Muscle of leg (tissue), 11 donors: Measurements from ENCODE around the gene WBP2. TPM values are rescaled to one million over a fixed set of nuclear protein-coding genes. Genes with fewer than 3 reads are reported as not detected.

Experiments
- DNase-seq: peaks from one replicate; pipeline ENCODE4 v3.0.0; 2013
- H3K27ac ChIP-seq: one replicate; pipeline ENCODE4 v1.5.1; 2013; ENCODE audit warnings: mild to moderate bottlenecking, low read length, control low read depth
- H3K27me3 ChIP-seq: one replicate; pipeline ENCODE4 v1.6.1; 2013; ENCODE audit warnings: low read length; ENCODE audit not compliant: control insufficient read depth, insufficient read depth
- H3K36me3 ChIP-seq: one replicate; pipeline ENCODE4 v1.6.1; 2013; ENCODE audit warnings: low read length; ENCODE audit not compliant: control insufficient read depth, insufficient read depth
- H3K4me1 ChIP-seq: one replicate; pipeline ENCODE4 v1.6.1; 2013; ENCODE audit warnings: low read length; ENCODE audit not compliant: control insufficient read depth, insufficient read depth
- H3K4me3 ChIP-seq: one replicate; pipeline ENCODE4 v1.5.1; 2013; ENCODE audit warnings: low read length, control low read depth
- H3K9me3 ChIP-seq: replicated peaks from 2 replicates; pipeline ENCODE4 v1.6.1; 2013; ENCODE audit warnings: low read depth, low read length; ENCODE audit not compliant: control insufficient read depth
- WGBS: methylation state at CpG from one replicate; pipeline ENCODE4 v1.1.5; 2013; ENCODE audit warnings: missing lambda C conversion rate; ENCODE audit not compliant: insufficient coverage; 5-methylcytosine and 5-hydroxymethylcytosine counted together
- polyA plus RNA-seq, 8 donors: library from polyadenylated mRNA; unstranded; fragments of 120-200 nt; gene quantifications; one replicate each; pipeline versions ENCODE4 v1.2.1 to v1.2.3, GENCODE V29; 2013; ENCODE audit warnings: inconsistent platforms in 1 of 8, low replicate concordance in 1 of 8; ENCODE audit not compliant: insufficient read length in 8 of 8, insufficient read depth in 1 of 8
- total RNA-seq: library from RNA; stranded (reverse); fragments of 120-200 nt; gene quantifications from one replicate; pipeline ENCODE4 v1.2.4, GENCODE V29; 2013

WBP2 gene
- total and polyA plus RNA-seq, 9 donors = 16.0 to 64.1 (median 59.1) TPM

DNA sequence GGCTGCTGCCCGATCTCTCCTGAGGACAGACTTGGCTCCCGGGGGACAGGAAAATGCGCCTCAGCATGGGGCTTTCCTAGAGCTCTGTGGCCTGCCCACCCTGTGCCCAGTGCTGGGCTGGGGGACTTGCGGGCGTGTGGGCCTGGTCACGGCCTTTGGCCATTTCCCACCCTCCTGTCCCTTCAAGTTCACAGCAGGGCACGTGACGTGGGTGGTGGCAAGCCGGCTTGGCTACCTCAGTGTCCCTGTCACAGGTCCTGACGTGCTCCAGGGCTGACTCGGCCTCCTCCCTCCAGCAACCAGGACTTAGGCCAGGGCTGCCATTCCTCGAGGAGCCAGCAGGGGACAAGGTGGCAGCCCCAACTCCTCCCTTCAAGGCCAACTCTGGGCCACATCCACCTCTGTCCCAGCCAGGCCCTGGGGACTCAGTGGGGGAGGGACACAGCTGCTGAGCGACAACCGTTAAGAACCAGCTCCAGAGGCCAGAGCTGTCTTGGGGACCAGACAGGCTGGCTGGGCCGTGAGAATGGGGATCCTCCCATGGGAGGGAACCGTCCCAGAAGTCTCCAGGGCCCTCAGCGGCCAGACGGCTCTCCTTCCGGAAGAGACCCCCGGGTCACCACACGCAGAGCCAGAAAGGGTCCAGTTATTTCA lies 9.9 kb downstream of the WBP2 start:
- Histone ChIP-seq H3K27me3 (no peaks in the 10 kb centered on the region), H3K9me3 (no peaks in the 10 kb centered on the region), H3K4me3 (no peak overlapping the region), H3K4me1 (peaks cover 56% of the 10 kb centered on the region), H3K27ac (peak overlapping the region; percentile 48), H3K36me3 (peaks cover 44% of the 10 kb centered on the region)
- 39% methylated on average over 13 of the region's 21 CpGs for WGBS
- DNase-seq = peak; percentile 66

- Histone ChIP-seq H3K27ac (peak overlapping the region; percentile 17), H3K4me1 (peaks cover 52% of the 10 kb centered on the region), H3K9me3 (no peaks in the 10 kb centered on the region), H3K36me3 (peaks cover 40% of the 10 kb centered on the region), H3K4me3 (no peak overlapping the region), H3K27me3 (no peaks in the 10 kb centered on the region)
- DNase-seq = no peak
- WGBS = 40% methylated on average over 10 of the region's 14 CpGs
Observed at GRCh38 chr17:75844530-75845057, 10.5 kb downstream of the WBP2 start.

DNA sequence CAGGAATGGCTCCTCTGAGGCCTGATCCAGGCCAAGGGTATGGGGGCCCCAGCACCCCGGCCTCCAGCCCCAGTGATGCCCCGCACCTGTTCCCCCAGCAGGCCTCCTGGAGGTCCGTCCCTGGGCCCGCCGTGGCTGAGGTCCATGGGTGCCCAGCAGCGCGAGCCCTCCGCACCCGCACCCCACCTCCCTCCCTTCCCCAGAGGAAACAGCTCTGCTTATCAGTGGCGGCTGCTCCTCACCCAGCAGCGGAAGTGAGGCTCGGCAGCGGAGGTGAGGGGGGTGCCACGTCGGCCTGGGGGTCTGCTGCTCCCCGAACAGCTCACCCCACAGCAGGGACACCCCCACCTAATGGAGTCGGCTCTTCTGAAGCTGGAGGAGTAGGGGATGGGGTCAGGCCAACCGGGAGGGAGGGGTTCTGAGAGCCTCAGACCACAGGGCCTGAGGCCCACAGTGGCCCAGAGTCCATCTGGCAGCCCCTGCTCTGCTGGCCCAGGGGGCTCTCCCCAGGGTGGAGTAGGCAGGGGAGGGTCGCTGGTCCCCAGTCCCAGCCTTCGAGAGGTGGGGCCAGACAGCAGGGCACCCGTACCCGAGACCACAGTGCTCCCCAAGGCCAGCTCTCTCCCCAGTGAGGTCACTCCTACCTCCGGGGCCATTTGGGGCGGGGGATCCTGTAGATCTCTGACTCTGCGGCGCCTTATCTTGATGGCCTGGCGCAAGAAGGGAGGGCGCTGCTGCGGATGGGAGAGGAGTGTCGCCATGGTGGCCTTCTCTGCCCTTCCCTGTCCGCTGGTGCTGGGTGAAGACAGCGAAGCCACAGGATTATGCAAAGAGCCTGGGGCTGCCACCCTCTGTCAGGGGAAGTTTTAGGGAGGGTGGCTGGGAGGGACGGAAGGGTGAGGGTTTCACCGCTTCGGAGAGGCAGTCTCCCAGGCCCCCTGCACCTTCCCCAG lies 11.3 kb downstream of the WBP2 start, which contains the start of gene UNC13D:
Gene UNC13D, minus strand, starts transcription at position 828 of the 953 bp plus-strand sequence. Its CDS starts 67 bp downstream, at position 761.
- H3K36me3 ChIP-seq = peaks cover 34% of the 10 kb centered on the region
- WGBS = 77% methylated on average over 25 of the region's 35 CpGs
- no peaks in the 10 kb centered on the region for H3K27me3 ChIP-seq
- no peak for DNase-seq
- peaks cover 45% of the 10 kb centered on the region for H3K4me1 ChIP-seq
- peak within 1 kb of the TSS; percentile 17 for H3K27ac ChIP-seq
- H3K4me3 ChIP-seq = peak within 1 kb of the TSS; percentile 15
- no peaks in the 10 kb centered on the region for H3K9me3 ChIP-seq

DNA sequence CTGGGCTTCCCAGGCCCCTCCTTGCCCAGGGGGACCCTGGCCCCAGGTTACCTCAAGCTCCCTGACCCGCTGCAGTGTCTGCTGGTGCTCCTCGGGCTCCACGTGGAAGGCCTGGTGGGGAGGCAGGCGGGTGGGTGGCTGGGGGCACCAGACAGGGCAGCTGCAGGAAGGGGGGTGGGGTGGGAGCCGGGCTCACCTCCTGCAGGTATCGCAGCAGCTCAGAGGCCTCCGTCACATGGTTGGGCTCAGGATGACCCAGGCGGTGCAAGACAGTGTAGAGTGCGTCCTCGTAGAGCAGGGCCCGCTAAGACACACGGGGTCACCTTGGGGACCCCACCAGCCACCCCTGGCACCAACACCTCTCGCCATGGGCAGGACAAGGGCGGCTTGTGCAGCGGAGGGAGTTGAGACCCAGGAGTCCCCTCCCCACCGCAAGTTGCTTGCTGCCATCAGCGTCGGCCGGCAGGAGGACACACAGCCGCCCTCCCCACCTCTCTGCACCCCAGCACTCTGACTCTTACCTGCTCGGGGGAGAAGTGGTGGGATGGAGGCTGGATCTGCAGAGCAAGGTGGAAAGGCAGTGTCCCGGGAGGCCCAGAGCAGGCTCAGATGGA lies 12.1 kb downstream of the WBP2 start:
- Histone ChIP-seq H3K4me3 (peak overlapping the region; percentile 15), H3K27me3 (no peaks in the 10 kb centered on the region), H3K36me3 (peaks cover 27% of the 10 kb centered on the region), H3K27ac (no peak overlapping the region), H3K9me3 (no peaks in the 10 kb centered on the region), H3K4me1 (peaks cover 37% of the 10 kb centered on the region)
- no peak for DNase-seq
- WGBS = 83% methylated on average over 16 of the region's 22 CpGs

GRCh38 chr17:75842411-75842810 lies 12.7 kb downstream of the WBP2 start:
- no peak for DNase-seq
- WGBS = 83% methylated on average over 11 of the region's 18 CpGs
- no peak overlapping the region for H3K4me3 ChIP-seq
- H3K27ac ChIP-seq = no peak overlapping the region
- peaks cover 34% of the 10 kb centered on the region for H3K4me1 ChIP-seq
- H3K27me3 ChIP-seq = no peaks in the 10 kb centered on the region
- no peaks in the 10 kb centered on the region for H3K9me3 ChIP-seq
- H3K36me3 ChIP-seq = peaks cover 20% of the 10 kb centered on the region

GRCh38 chr17:75840799-75841164 lies 14.4 kb downstream of the WBP2 start:
- DNase-seq = no peak
- Histone ChIP-seq H3K36me3 (peaks cover 4% of the 10 kb centered on the region), H3K4me1 (peaks cover 24% of the 10 kb centered on the region), H3K9me3 (no peaks in the 10 kb centered on the region), H3K4me3 (no peak overlapping the region), H3K27me3 (no peaks in the 10 kb centered on the region), H3K27ac (no peak overlapping the region)
- whole genome bisulfite sequencing = no CpG with 5 or more reads among the region's 7 CpGs

DNA sequence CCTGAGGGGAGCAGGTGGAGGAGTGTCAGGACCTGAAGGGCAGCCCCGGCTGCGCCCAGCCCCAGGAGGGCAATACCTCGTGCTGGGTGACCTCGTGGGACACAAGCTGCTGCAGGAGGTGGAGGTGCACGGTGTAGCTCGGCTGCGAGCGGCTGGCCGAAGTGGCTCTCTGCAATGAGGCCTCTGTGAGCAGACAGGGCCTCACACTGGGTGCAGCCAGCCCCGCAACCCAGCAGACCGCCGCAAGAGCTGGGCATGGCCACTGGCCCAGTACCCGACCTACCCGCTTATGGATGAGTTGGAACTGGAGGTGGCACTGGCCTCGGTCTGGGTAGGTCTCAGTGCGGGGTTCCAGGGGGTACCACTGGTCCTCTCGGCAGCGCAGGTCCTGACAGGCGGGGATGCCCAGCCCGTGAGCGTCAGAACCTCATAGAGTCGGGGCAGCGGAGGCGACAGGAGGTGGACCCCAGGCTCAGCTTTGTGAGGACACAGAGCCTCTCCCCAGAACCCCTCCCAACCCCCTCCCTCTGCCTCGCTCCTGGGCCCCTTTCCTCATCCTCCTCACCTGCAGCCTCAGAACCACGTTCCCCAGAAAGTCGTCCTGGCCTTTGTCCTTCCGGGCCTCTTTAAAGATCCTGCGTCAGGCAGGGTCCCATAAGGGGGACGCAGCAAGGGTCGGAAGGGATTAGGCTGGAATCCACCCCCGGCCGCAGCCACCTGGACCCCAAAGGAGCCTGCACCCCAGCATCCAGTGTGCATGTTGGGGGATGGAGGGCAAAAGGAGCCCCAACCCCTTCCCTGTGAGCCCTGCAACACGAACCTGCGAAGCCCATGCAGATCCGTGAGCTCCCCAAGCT lies 15.0 kb downstream of the WBP2 start:
- DNase-seq = no peak
- Histone ChIP-seq H3K27me3 (no peaks in the 10 kb centered on the region), H3K4me1 (peaks cover 24% of the 10 kb centered on the region), H3K36me3 (no peaks in the 10 kb centered on the region), H3K27ac (no peak overlapping the region), H3K9me3 (no peaks in the 10 kb centered on the region), H3K4me3 (no peak overlapping the region)
- 88% methylated on average over 32 of the region's 36 CpGs for WGBS

DNA sequence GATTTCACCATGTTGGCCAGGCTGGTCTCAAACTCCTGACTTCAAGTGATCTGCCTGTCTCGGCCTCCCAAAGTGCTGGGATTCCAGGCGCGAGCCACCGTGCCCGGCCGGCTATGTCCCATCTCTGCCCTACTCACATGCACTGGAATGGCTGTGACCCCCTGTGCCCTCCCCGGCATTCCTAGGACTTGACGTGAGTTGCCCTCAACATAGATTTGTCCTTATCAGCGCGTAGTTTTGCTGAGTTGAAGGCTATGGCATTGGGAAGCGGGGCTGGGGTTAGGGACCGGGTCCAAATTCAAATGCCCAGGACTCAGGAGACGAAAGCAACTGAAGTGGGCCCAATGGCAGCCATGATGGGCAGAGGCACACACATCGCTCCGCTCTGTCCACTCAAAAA lies 16.7 kb downstream of the WBP2 start:
- Histone ChIP-seq H3K9me3 (no peaks in the 10 kb centered on the region), H3K4me3 (no peak overlapping the region), H3K4me1 (peaks cover 33% of the 10 kb centered on the region), H3K27me3 (no peaks in the 10 kb centered on the region), H3K36me3 (no peaks in the 10 kb centered on the region), H3K27ac (no peak overlapping the region)
- 90% methylated on average over 14 of the region's 15 CpGs for WGBS
- DNase-seq = no peak

GRCh38 chr17:75837899-75838298 lies 17.2 kb downstream of the WBP2 start:
- WGBS = 46% methylated on average over 4 of the region's 7 CpGs
- Histone ChIP-seq H3K27ac (no peak overlapping the region), H3K4me1 (peaks cover 38% of the 10 kb centered on the region), H3K4me3 (no peak overlapping the region), H3K9me3 (no peaks in the 10 kb centered on the region), H3K36me3 (no peaks in the 10 kb centered on the region), H3K27me3 (no peaks in the 10 kb centered on the region)
- DNase-seq = no peak
